ENCODE results near the gene ANKRD1.

Gene ANKRD1

DNA sequence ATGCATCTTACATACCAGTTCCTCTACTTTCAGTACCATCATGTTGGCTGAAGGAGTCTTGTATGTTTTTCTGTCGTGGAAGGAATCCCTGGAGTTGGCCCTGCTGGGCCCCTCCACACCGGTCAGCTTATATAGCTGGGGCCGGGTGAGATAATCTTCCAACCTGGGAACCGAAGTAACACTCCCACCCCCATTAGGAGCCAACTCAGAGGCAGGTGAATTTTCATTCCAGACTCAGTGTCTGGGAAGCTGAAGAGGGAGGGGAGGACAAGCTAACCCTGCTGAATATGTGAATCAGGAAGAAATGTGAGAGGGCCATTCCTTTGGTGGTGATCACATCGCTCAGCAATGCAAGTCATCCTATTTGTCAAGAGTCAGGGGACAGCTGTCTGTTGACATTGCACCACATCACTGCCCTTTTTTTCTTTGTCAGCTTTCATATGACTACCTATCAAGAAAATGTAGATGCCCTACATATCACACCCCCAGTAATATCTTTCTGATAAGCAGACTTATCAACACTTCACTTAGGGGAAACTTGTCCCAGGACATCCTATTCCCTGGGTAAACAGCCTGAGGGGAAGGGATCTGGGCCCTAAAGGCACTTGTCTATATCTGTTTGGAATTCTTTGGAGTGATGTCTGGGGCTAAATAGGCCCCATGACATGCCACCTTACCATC, at the start of gene ANKRD1:
Gene ANKRD1 (minus strand): TSS at position 102 of the 681 bp plus-strand sequence. CDS start 60 bp downstream, at position 42.
- Histone ChIP-seq H3K4me1 (ENCODE audit: insufficient read depth, low read length) (peaks cover 25% of the 10 kb centered on the region), H3K27ac (ENCODE audit: low read length) (peak within 1 kb of the TSS; percentile 28; the same call in 1 of the 2 replicates), H3K9ac (ENCODE audit: low read depth, low read length) (no peak within 1 kb of the TSS), H3K79me2 (ENCODE audit: insufficient read depth, low read length) (no peaks in the 10 kb centered on the region), H3K4me3 (ENCODE audit: low read depth in 1 of 2, low read length in 2 of 2) (no peak within 1 kb of the TSS), H3K27me3 (ENCODE audit: insufficient read depth, low read length, poor library complexity) (no peaks in the 10 kb centered on the region), H3K36me3 (ENCODE audit: insufficient read depth, low read length) (no peaks in the 10 kb centered on the region), H2AFZ (ENCODE audit: low read depth, low read length) (peak within 1 kb of the TSS; percentile 50), H4K20me1 (ENCODE audit: insufficient read depth, low read length) (no peaks in the 10 kb centered on the region), H3K9me3 (ENCODE audit: insufficient read depth, low read length, severe bottlenecking) (no peaks in the 10 kb centered on the region), H3K4me2 (ENCODE audit: insufficient read depth, low read length) (no peak within 1 kb of the TSS)
- ATAC-seq (ENCODE audit: insufficient read depth, low read depth) (no peak), DNase-seq (no peak)
- TF ChIP-seq, protein P1, sequence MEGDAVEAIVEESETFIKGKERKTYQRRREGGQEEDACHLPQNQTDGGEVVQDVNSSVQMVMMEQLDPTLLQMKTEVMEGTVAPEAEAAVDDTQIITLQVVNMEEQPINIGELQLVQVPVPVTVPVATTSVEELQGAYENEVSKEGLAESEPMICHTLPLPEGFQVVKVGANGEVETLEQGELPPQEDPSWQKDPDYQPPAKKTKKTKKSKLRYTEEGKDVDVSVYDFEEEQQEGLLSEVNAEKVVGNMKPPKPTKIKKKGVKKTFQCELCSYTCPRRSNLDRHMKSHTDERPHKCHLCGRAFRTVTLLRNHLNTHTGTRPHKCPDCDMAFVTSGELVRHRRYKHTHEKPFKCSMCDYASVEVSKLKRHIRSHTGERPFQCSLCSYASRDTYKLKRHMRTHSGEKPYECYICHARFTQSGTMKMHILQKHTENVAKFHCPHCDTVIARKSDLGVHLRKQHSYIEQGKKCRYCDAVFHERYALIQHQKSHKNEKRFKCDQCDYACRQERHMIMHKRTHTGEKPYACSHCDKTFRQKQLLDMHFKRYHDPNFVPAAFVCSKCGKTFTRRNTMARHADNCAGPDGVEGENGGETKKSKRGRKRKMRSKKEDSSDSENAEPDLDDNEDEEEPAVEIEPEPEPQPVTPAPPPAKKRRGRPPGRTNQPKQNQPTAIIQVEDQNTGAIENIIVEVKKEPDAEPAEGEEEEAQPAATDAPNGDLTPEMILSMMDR (IDR thresholded peaks at IDR 0.05; ENCODE audit: borderline replicate concordance, extremely low read depth, low read length, poor library complexity, severe bottlenecking): no peak
- TF ChIP-seq EZH2 (IDR thresholded peaks at IDR 0.05; ENCODE audit: borderline replicate concordance, low read depth, low read length, severe bottlenecking): no peak

DNA sequence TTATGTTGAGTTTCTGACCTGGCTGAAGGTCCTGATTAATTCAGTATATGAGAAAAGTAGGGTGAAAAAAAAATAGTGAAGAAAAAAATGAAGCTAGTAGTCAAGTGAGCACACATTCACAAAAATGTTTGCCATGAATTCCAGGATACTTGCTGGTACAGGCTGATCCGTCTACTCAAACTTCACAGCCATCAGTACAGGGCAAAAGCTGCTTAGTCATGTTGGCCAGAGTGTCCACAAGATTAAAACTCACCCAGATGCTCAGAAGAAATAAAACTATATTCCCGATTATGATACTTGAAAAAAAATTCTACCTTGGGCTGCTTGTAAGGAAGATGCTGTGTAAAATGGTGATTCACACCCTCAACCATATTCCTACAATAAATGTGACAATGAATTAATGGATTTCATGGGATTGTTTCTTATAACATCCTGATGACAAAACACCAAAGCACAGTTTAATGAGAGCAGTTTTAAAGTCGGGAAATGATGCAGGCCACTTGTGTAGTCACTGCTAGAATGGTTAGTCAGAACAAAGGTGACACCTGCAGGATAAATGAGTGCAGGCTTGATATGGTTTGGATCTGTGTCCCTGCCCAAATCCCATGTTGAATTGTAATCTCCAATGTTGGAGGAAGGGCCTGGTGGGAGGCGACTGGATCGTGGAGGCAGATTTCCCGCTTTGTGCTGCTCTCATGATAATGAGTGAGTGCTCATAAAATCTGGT, 49.2 kb upstream of the ANKRD1 start:
- Histone ChIP-seq H3K27ac (ENCODE audit: low read length) (peak overlapping the region; percentile 70), H3K27me3 (ENCODE audit: insufficient read depth, low read length, poor library complexity) (no peaks in the 10 kb centered on the region), H3K4me1 (ENCODE audit: insufficient read depth, low read length) (peaks cover 64% of the 10 kb centered on the region), H3K4me2 (ENCODE audit: insufficient read depth, low read length) (no peak overlapping the region), H3K4me3 (ENCODE audit: low read depth in 1 of 2, low read length in 2 of 2) (no peak overlapping the region), H3K79me2 (ENCODE audit: insufficient read depth, low read length) (peaks cover 18% of the 10 kb centered on the region), H3K9ac (ENCODE audit: low read depth, low read length) (peak overlapping the region; percentile 19; the same call in 1 of the 2 replicates), H3K36me3 (ENCODE audit: insufficient read depth, low read length) (peaks cover 20% of the 10 kb centered on the region), H2AFZ (ENCODE audit: low read depth, low read length) (no peak overlapping the region), H3K9me3 (ENCODE audit: insufficient read depth, low read length, severe bottlenecking) (peaks cover 6% of the 10 kb centered on the region), H4K20me1 (ENCODE audit: insufficient read depth, low read length) (no peaks in the 10 kb centered on the region)
- DNase-seq (peak; percentile 13), ATAC-seq (ENCODE audit: insufficient read depth, low read depth) (peak; percentile 36; the same call in 1 of the 3 replicates)
- no peak for TF ChIP-seq EZH2 (IDR thresholded peaks at IDR 0.05; ENCODE audit: borderline replicate concordance, low read depth, low read length, severe bottlenecking)
- TF ChIP-seq, protein P1 (IDR thresholded peaks at IDR 0.05; ENCODE audit: borderline replicate concordance, extremely low read depth, low read length, poor library complexity, severe bottlenecking): peak; percentile 50

DNA sequence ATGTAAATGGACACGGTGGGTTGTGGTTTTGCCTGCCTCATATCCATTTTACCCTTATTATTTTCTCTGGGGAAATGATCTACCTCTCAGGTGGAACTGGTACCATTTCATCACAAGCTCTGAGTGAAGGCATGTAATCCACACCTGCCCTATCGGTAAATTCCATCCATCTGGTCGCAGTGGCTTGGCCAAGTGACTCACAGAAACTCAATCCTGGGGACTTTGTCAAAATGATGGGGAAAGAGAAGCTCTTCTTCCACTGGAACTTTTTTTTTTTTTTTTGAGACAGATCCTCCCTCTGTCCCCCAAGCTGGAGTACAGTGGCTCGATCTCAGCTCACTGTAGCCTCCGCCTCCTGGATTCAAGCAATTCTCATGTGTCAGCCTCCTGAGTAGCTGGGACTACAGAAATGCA, 48.2 kb upstream of the ANKRD1 start:
- Histone ChIP-seq H2AFZ (ENCODE audit: low read depth, low read length) (no peak overlapping the region), H3K4me3 (ENCODE audit: low read depth in 1 of 2, low read length in 2 of 2) (no peak overlapping the region), H3K9me3 (ENCODE audit: insufficient read depth, low read length, severe bottlenecking) (no peaks in the 10 kb centered on the region), H3K36me3 (ENCODE audit: insufficient read depth, low read length) (peaks cover 24% of the 10 kb centered on the region), H3K9ac (ENCODE audit: low read depth, low read length) (no peak overlapping the region), H3K79me2 (ENCODE audit: insufficient read depth, low read length) (peaks cover 17% of the 10 kb centered on the region), H3K4me2 (ENCODE audit: insufficient read depth, low read length) (no peak overlapping the region), H3K4me1 (ENCODE audit: insufficient read depth, low read length) (peaks cover 68% of the 10 kb centered on the region), H4K20me1 (ENCODE audit: insufficient read depth, low read length) (no peaks in the 10 kb centered on the region), H3K27me3 (ENCODE audit: insufficient read depth, low read length, poor library complexity) (no peaks in the 10 kb centered on the region), H3K27ac (ENCODE audit: low read length) (peak overlapping the region; percentile 70)
- ATAC-seq (ENCODE audit: insufficient read depth, low read depth) (no peak), DNase-seq (peak; percentile 1)
- TF ChIP-seq, protein P1 (IDR thresholded peaks at IDR 0.05; ENCODE audit: borderline replicate concordance, extremely low read depth, low read length, poor library complexity, severe bottlenecking): no peak
- no peak for TF ChIP-seq EZH2 (IDR thresholded peaks at IDR 0.05; ENCODE audit: borderline replicate concordance, low read depth, low read length, severe bottlenecking)
